Fibroblast of pulmonary artery (primary cell): ENCODE data around the gene RHOD.

Experiments
- DNase-seq: peaks from one replicate; pipeline ENCODE4 v3.0.0-alpha.2; 2010; ENCODE audit warnings: low read depth
- H3K4me3 ChIP-seq: replicated peaks from 2 replicates; pipeline ENCODE4 v1.5.1; 2011; ENCODE audit warnings: low read depth, mild to moderate bottlenecking, control low read depth, low read length, moderate library complexity
- CTCF ChIP-seq: IDR thresholded peaks from 2 replicates; pipeline ENCODE4 v1.5.1; 2011; ENCODE audit warnings: mild to moderate bottlenecking, control low read depth, low read length, inconsistent platforms; ENCODE audit errors: missing control alignments

The RHOD gene

DNA sequence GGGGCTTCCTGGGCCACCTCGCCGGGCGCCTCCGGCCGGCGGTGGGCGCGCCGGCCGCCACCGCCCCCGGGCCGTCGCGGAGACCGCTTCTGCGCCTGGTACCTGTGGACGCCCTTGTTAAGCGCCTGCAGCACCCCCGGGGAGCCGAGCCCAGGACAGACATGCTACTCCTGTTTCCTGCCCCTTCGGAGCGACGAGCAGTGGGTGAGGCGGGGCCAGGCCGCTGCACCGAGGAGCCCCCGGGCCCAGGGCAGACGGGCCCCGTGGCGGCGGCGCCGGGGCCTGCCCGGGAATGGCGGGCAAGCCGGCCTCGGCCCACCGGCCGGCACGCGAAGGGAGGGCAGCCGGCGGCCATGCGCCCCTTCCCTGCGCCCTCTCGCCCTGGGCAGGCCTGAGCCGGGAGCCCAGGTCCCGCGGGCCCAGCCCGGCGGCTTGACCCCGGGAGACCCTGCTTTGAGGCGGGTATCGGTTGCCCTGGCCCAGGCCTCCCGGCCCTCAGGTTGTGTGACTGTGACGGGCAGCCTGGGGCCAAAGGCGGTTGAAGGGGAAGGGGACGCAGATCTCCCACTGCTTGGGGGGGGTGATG, 61.6 kb downstream of the RHOD start:
- no peak overlapping the region for H3K4me3 ChIP-seq
- no peak for TF ChIP-seq CTCF
- no peak for DNase-seq

DNA sequence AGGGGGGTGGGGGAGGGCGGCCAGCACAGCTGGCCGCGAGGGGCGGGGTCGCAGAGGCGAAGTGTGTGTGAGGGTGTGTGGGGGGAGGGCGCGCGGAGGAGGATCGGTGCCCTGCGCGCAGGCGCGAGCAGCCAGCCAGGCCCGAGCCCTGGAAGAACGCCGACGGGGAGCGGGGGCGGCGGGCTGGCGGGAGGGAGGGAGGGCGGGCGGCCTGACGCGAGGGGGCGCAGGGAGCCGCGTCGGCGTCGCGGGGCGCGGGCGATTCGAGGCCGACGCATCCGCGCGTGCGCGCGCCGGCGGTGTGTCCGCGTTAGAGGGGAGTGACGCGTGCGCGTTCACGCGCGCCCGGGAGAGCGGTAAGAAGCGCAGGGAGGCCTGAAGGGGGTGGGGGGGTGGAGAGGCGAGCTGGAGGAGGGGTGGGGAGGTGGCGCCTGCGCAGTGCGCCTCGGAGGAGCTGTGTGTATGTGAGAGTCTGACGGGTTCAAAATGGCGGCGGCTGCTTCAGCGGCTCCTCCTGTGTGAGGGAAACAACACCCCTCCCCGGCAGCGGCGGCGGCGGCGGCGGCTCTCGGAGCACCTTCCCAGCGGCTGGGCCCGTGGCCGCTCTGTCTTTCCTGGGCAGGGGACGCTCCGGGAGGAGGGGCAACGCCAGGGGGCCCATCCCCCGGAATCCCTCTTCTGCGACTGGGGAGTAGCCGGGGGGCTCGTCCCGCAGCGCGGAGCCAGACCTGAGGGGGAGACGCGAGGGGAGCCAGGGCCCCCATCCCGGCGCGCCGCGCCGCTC, 62.3 kb downstream of the RHOD start, which contains the start of gene KDM2A:
Gene KDM2A, plus strand, starts transcription at position 463 of the 784 bp plus-strand sequence. CDS start 2,054 bp downstream, outside the sequence.
- no peak for TF ChIP-seq CTCF
- H3K4me3 ChIP-seq = peak within 1 kb of the TSS; percentile 97
- DNase-seq = peak; percentile 99

GRCh38 chr11:67119585-67120391, 63.1 kb downstream of the RHOD start:
- no peak for DNase-seq
- peak overlapping the region; percentile 97 for H3K4me3 ChIP-seq
- no peak for TF ChIP-seq CTCF

DNA sequence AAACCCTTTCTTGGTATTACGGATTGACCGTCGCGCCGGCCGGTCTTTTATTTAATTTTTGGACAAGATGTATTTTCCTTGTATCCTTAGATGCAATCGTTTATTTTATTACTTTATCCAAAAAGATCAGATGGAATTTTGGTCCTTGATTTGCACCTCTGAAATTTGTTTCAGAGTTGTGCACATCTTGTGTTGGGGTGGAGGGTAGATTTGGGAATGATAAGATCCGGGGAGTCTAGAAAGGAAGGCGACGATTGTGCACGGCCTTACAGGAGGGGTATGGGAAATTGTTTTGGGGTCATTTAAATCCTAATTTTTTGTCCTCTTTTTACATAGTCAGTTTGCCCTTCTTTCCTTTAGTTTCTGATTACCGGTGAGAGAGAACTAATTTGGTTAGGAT, 63.8 kb downstream of the RHOD start:
- no peak for TF ChIP-seq CTCF
- peak overlapping the region; percentile 97 for H3K4me3 ChIP-seq
- no peak for DNase-seq

- H3K4me3 ChIP-seq = peak overlapping the region; percentile 97
- TF ChIP-seq CTCF = no peak
- DNase-seq = peak; percentile 44
Measured at GRCh38 chr11:67120881-67121710, 64.4 kb downstream of the RHOD start.
